ENCODE data around the gene ARMC2. TPM values are rescaled to one million over a fixed set of nuclear protein-coding genes. Genes with fewer than 3 reads are reported as not detected.

ARMC2 gene, protein sequence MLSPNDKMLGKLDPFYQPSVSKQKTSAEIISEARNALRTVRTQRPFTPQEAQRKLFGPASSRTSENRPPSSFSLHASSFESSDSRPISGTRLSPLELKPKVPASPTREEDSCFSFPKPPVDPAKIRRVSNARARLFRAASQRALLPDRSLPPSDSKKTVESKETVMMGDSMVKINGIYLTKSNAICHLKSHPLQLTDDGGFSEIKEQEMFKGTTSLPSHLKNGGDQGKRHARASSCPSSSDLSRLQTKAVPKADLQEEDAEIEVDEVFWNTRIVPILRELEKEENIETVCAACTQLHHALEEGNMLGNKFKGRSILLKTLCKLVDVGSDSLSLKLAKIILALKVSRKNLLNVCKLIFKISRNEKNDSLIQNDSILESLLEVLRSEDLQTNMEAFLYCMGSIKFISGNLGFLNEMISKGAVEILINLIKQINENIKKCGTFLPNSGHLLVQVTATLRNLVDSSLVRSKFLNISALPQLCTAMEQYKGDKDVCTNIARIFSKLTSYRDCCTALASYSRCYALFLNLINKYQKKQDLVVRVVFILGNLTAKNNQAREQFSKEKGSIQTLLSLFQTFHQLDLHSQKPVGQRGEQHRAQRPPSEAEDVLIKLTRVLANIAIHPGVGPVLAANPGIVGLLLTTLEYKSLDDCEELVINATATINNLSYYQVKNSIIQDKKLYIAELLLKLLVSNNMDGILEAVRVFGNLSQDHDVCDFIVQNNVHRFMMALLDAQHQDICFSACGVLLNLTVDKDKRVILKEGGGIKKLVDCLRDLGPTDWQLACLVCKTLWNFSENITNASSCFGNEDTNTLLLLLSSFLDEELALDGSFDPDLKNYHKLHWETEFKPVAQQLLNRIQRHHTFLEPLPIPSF
- 0.75 and 1.9 TPM in 2 replicates for total RNA-seq (ENCODE audit: low replicate concordance)

DNA sequence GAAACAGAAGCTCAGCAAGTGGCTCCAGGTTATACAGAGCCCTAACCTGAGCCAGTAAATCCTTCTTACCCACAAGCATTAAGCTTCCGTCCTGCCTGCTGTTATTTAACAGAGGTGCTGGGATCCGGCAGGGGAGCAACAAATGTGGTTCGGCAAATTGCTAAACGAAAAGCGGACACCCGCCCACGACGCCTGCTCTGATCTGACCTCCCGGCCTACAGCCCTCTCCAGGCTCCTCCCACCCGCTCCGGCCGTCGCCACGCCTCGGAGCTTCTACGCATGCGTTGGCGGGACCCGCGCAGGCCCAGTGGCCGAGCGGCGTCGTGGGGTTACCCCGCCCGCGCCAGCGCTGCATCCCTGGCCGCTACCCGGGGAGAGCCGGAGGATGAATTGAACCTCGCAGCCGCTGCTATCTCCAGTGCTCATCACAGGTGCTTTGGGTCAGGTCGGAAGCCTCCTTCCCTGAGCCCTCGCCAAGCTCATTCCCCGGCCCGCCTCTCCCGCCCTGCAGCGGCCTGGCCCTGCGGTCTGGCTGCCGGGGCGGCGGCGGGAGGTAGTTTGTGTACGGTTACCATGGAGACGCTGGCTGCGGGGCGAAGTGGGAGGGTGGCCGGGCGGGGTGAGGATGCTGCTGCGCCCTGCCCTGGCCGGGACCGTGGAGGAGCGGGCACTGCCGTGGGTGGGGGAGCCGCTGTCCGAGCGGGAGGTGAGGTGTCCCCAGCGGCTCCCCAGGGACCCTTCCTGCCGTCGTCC is at the start of gene ARMC2:
TSS of gene ARMC2 (plus strand) at position 307 of the 753 bp plus-strand sequence. CDS start 5,846 bp downstream, outside the sequence.

Other genes with a start within 250 kb of the ARMC2 start
- gene SESN1, start 246.4 kb downstream of the ARMC2 start, total RNA-seq (ENCODE audit: low replicate concordance): 29.2 and 35.1 TPM in 2 replicates
- 14.7 and 22.5 TPM in 2 replicates for gene CEP57L1, start 247.1 kb downstream of the ARMC2 start, total RNA-seq (ENCODE audit: low replicate concordance)

All from smooth muscle cell of the coronary artery (primary cell).